ENCODE data around the gene LHFPL6.

LHFPL6 gene

DNA sequence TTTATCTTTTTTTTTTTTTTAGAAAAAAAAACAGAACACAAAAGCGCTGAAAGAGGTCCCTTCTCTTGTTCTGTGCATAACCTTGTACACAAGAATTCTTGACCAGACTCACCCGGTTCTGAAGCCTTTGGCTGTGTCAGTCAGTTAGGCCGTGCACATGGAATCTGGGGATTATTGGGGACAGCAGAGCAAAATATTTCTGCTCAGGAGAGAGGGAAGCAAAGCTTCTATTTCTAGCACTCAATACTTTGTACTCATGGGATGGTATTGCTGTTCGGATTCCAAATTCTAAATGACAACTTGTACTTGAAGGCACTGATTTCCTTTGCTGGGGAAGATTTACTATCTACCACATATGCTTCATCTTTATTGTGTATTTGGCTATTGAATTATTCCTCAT, 292.0 kb downstream of the LHFPL6 start:
- TF ChIP-seq GATA3 (IDR thresholded peaks at IDR 0.05; ENCODE audit: low read depth, low read length) = no peak
- no peak for TF ChIP-seq GATA2 (IDR thresholded peaks at IDR 0.05; ENCODE audit: low read depth, low read length)

GRCh38 chr13:39306639-39307589, 296.1 kb downstream of the LHFPL6 start:
- TF ChIP-seq GATA3 (IDR thresholded peaks at IDR 0.05; ENCODE audit: low read depth, low read length) (no peak), GATA2 (IDR thresholded peaks at IDR 0.05; ENCODE audit: low read depth, low read length) (no peak)

GRCh38 chr13:39302820-39303219, 300.2 kb downstream of the LHFPL6 start:
- no peak for TF ChIP-seq GATA3 (IDR thresholded peaks at IDR 0.05; ENCODE audit: low read depth, low read length)
- TF ChIP-seq GATA2 (IDR thresholded peaks at IDR 0.05; ENCODE audit: low read depth, low read length) = no peak

DNA sequence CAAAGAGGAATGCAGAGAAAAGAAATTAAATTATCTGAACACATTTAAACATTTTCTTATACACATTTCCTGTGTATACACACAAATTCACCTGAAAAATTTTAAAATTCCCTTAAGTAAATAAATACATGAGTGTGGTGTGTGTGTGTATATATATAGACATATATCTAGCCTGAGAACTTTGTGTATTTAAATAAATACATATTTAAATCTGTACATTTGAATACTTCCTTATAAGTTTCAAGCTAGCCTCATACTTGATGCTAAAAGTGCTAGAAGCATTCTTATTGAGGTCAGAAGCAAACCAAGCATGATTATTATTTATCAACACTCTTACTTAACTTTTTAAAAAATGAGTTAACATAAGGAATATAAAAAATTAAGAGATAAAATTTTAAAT, 304.0 kb downstream of the LHFPL6 start:
- TF ChIP-seq GATA2 (IDR thresholded peaks at IDR 0.05; ENCODE audit: low read depth, low read length) (no peak), GATA3 (IDR thresholded peaks at IDR 0.05; ENCODE audit: low read depth, low read length) (no peak)

- no peak for TF ChIP-seq GATA3 (IDR thresholded peaks at IDR 0.05; ENCODE audit: low read depth, low read length)
These were observed 305.3 kb downstream of the LHFPL6 start for GRCh38 chr13:39297664-39298171.

GRCh38 chr13:39297023-39297422, 306.0 kb downstream of the LHFPL6 start:
- TF ChIP-seq GATA3 (IDR thresholded peaks at IDR 0.05; ENCODE audit: low read depth, low read length) = no peak
- no peak for TF ChIP-seq GATA2 (IDR thresholded peaks at IDR 0.05; ENCODE audit: low read depth, low read length)

DNA sequence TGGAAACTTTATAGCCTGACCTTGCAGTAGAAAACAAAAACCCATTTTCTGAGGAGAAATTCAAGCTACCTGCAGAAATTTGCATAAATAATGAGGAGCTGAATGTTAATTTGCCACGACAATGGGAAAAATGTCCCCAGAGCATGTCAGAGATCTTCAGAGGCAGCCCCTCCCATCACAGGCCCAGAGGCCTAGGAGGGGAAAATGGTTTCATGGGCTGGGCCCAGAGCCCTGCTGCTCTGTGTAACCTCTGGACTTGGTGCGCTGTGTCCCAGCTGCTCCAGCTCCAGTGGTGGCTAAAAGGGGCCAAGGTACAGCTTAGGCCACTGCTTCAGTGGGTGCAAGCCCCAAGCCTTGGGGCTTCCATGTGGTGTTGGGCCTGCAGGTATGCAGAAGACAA, 306.8 kb downstream of the LHFPL6 start:
- no peak for TF ChIP-seq GATA2 (IDR thresholded peaks at IDR 0.05; ENCODE audit: low read depth, low read length)
- TF ChIP-seq GATA3 (IDR thresholded peaks at IDR 0.05; ENCODE audit: low read depth, low read length) = no peak
